ENCODE data around the gene RSF1. TPM values are rescaled to one million over a fixed set of nuclear protein-coding genes. Genes with fewer than 3 reads are reported as not detected.

The RSF1 gene
- total and polyA plus RNA-seq, 8 donors = 5.6 to 34.3 (median 22.9) TPM

GRCh38 chr11:77647654-77648305 lies 172.7 kb downstream of the RSF1 start:
- H3K27ac ChIP-seq = no peak overlapping the region
- intact Hi-C loops (cut with DNase I) = no loop called here
- H3K36me3 ChIP-seq = no peaks in the 10 kb centered on the region
- H3K4me1 ChIP-seq = peaks cover 0 to 8% (median 0%) of the 10 kb centered on the region in 3 donors
- no peak overlapping the region for H3K4me3 ChIP-seq
- FAIRE-seq = no peak
- ATAC-seq = no peak
- H3K9me3 ChIP-seq = no peaks in the 10 kb centered on the region
- no peaks in the 10 kb centered on the region for H3K27me3 ChIP-seq
- 53 to 57% methylated on average over 3 of the region's 3 CpGs for WGBS, 2 donors
- DNase-seq = no peak
- TF ChIP-seq, protein P1, sequence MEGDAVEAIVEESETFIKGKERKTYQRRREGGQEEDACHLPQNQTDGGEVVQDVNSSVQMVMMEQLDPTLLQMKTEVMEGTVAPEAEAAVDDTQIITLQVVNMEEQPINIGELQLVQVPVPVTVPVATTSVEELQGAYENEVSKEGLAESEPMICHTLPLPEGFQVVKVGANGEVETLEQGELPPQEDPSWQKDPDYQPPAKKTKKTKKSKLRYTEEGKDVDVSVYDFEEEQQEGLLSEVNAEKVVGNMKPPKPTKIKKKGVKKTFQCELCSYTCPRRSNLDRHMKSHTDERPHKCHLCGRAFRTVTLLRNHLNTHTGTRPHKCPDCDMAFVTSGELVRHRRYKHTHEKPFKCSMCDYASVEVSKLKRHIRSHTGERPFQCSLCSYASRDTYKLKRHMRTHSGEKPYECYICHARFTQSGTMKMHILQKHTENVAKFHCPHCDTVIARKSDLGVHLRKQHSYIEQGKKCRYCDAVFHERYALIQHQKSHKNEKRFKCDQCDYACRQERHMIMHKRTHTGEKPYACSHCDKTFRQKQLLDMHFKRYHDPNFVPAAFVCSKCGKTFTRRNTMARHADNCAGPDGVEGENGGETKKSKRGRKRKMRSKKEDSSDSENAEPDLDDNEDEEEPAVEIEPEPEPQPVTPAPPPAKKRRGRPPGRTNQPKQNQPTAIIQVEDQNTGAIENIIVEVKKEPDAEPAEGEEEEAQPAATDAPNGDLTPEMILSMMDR (IDR thresholded peaks at IDR 0.05) = no peak

- Histone ChIP-seq H3K4me1 (peaks cover 0 to 9% (median 0%) of the 10 kb centered on the region in 3 donors), H3K4me3 (no peak overlapping the region), H3K27ac (no peak overlapping the region), H3K9me3 (no peaks in the 10 kb centered on the region), H3K27me3 (no peaks in the 10 kb centered on the region), H3K36me3 (no peaks in the 10 kb centered on the region)
- intact Hi-C loops (cut with DNase I) = no loop called here
- DNase-seq (no peak), FAIRE-seq (no peak), ATAC-seq (no peak)
- WGBS, 2 donors = 76 to 86% methylated on average over 1 of the region's 1 CpG
- TF ChIP-seq, protein P1 (IDR thresholded peaks at IDR 0.05) = no peak
These were observed 175.6 kb downstream of the RSF1 start for GRCh38 chr11:77644887-77645286.

DNA sequence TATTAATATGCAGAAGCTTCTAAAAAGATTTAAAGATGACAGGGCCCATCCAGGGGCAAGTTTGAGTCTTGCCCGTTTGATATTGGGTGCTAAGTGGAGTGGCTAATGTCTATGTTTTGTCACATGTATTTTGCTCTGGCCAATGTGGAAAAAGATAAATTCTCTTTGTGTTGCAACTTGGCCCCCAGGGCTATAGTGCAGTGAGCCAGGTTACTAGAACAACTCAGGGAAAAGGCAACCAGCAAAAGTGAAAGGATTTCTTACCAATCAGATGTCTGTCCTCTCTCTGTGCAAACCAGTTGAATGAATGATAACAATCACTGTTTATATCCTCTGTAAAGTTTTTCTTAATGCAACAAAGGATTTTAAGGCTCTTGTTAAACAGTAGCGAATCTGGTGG lies 178.3 kb downstream of the RSF1 start:
- DNase-seq (no peak), FAIRE-seq (no peak), ATAC-seq (no peak)
- Histone ChIP-seq H3K4me3 (no peak overlapping the region), H3K36me3 (no peaks in the 10 kb centered on the region), H3K27me3 (no peaks in the 10 kb centered on the region), H3K9me3 (no peaks in the 10 kb centered on the region), H3K27ac (no peak overlapping the region), H3K4me1 (peaks cover 0 to 9% (median 0%) of the 10 kb centered on the region in 3 donors)
- 85 to 86% methylated on average over 2 of the region's 2 CpGs for WGBS, 2 donors
- intact Hi-C loops (cut with DNase I) = no loop called here
- TF ChIP-seq, protein P1 (IDR thresholded peaks at IDR 0.05) = no peak

DNA sequence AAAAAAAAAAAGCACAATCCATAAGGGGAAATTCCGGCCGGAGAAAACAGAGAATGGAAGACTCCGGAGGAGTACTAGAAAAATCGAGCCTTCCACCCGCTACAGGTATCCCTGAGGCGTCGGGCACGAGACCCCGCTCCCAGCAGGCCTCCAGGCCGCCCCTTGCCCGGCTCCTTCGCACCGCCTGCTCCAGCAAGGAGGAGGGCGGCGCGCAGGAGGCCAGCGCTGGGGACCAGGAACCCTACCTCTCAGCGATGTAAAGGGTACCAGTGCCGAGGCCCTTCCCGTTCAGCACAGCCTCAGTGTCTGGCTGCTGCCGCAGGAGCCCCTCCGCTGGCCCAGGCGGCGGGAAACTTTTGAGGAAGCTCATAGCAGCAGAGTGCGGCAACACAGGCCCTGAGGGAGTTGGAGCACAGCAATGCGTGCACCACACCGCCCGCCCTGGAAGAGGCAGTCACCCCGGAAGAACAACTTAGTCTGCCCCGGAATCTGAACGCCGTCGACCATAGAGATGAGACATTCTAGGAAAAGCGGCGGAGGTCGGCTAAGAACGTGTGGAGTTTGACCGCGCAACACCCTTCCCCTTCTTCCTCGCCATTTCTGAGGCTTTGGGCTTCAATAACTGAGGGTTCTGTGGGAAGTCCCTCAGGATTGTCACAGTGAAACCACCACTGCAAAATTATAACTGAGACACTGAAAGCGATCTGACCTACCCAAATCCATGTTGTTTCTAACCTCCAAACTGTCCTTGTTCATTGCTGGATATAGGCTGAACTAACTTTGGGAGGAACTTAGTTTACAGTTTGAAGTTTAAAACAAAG lies 183.0 kb downstream of the RSF1 start, which contains the start of gene CLNS1A:
Gene CLNS1A, minus strand, starts transcription at position 450 of the 821 bp plus-strand sequence. Its CDS starts 80 bp downstream, at position 370.
- H3K36me3 ChIP-seq = no peaks in the 10 kb centered on the region
- intact Hi-C loops (cut with DNase I) = no loop called here
- TF ChIP-seq, protein P1 (IDR thresholded peaks at IDR 0.05) = no peak
- H3K9me3 ChIP-seq = no peaks in the 10 kb centered on the region
- peak within 1 kb of the TSS; percentile 25 to 74 (median 60) for H3K27ac ChIP-seq
- 1% methylated on average over 37 to 41 of the region's 41 CpGs for WGBS, 2 donors
- FAIRE-seq (no peak), DNase-seq (peak; percentile 76 to 92 (median 84)), ATAC-seq (peak; percentile 98 to 99 (median 99))
- H3K4me3 ChIP-seq = peak within 1 kb of the TSS; percentile 84 to 95 (median 95)
- H3K27me3 ChIP-seq = no peaks in the 10 kb centered on the region
- peaks cover 0 to 11% (median 7%) of the 10 kb centered on the region in 3 donors for H3K4me1 ChIP-seq

Measured in pancreas (tissue), 10 donors.